Fibroblast of skin of back (primary cell): ENCODE results near the gene POLR3F. TPM values are rescaled to one million over a fixed set of nuclear protein-coding genes. Genes with fewer than 3 reads are reported as not detected.
"Not testable (repeated sequence)": the region's sequence is repeated elsewhere in the genome, so short reads cannot be mapped to it uniquely, and the experiment has no call there.

Experiments used
- DNase-seq: peaks from one replicate; pipeline ENCODE4 v3.0.0-alpha.2; 2013
- polyA plus RNA-seq, 2 experiments: library from polyadenylated mRNA; unstranded; fragments of 120-200 nt; gene quantifications; one replicate each; pipeline ENCODE4 v1.2.1, GENCODE V29; 2013; ENCODE audit not compliant: insufficient read length in 2 of 2

POLR3F gene
- 11.6 TPM for polyA plus RNA-seq (2013, experiment 1 of 2; ENCODE audit: insufficient read length)
- polyA plus RNA-seq (2013, experiment 2 of 2; ENCODE audit: insufficient read length) = 8.9 TPM

GRCh38 chr20:18466894-18467730 lies at the start of gene POLR3F, which contains the start of gene DZANK1:
POLR3F (plus strand) TSS chr20:18467390; CDS start chr20:18467507, 117 bp downstream.
DZANK1 (minus strand) TSS chr20:18467030; CDS start chr20:18465358, 1,672 bp downstream.
- DNase-seq = peak; percentile 96

- DNase-seq = no peak
These were observed 45.6 kb upstream of the POLR3F start for GRCh38 chr20:18421608-18422007.

GRCh38 chr20:18427214-18427613 lies 40.0 kb upstream of the POLR3F start:
- no peak for DNase-seq

GRCh38 chr20:18428490-18429173 lies 38.6 kb upstream of the POLR3F start:
- peak; percentile 22 for DNase-seq

- no peak for DNase-seq
These were observed 36.9 kb upstream of the POLR3F start for GRCh38 chr20:18430172-18430826.

- no peak for DNase-seq
These were observed 36.0 kb upstream of the POLR3F start for GRCh38 chr20:18431206-18431605.

- no peak for DNase-seq
These were observed 30.3 kb upstream of the POLR3F start for GRCh38 chr20:18436847-18437246.

- DNase-seq = no peak
These were observed 26.8 kb upstream of the POLR3F start for GRCh38 chr20:18440403-18440802.

GRCh38 chr20:18443886-18444285 lies 23.3 kb upstream of the POLR3F start:
- peak; percentile 18 for DNase-seq

- no peak for DNase-seq
These were observed 10.6 kb upstream of the POLR3F start for GRCh38 chr20:18456600-18456999.

- DNase-seq = no peak
These were observed 1.5 kb upstream of the POLR3F start for GRCh38 chr20:18465536-18466200.

- no peak for DNase-seq
These were observed 656 bp upstream of the POLR3F start for GRCh38 chr20:18466574-18466893.

- no peak for DNase-seq
These were observed 10.0 kb downstream of the POLR3F start for GRCh38 chr20:18477218-18477617.

- no peak for DNase-seq
These were observed 10.6 kb downstream of the POLR3F start for GRCh38 chr20:18477821-18478220.

GRCh38 chr20:18481596-18481995 lies 14.4 kb downstream of the POLR3F start:
- no peak for DNase-seq

GRCh38 chr20:18488301-18488700 lies 21.1 kb downstream of the POLR3F start:
- no peak for DNase-seq

- DNase-seq = no peak
These were observed 28.9 kb downstream of the POLR3F start for GRCh38 chr20:18496042-18496441.

- peak; percentile 83 for DNase-seq
These were observed 29.8 kb downstream of the POLR3F start, which contains the start of gene RBBP9 for GRCh38 chr20:18496740-18497592. RBBP9 (minus strand) TSS chr20:18497225; CDS start chr20:18497167, 58 bp downstream.

GRCh38 chr20:18497603-18498002 lies 30.4 kb downstream of the POLR3F start:
- no peak for DNase-seq

GRCh38 chr20:18501672-18502071 lies 34.5 kb downstream of the POLR3F start:
- not testable (repeated sequence) for DNase-seq

- no peak for DNase-seq
These were observed 37.4 kb downstream of the POLR3F start for GRCh38 chr20:18504479-18505060.
